ENCODE data around the gene MYL1. TPM values are rescaled to one million over a fixed set of nuclear protein-coding genes. Genes with fewer than 3 reads are reported as not detected.

Gene MYL1
- polyA plus RNA-seq, 1 donor (not counting 4 experiments of a cell fraction or from before 2014, with no cell fraction given) = not detected

DNA sequence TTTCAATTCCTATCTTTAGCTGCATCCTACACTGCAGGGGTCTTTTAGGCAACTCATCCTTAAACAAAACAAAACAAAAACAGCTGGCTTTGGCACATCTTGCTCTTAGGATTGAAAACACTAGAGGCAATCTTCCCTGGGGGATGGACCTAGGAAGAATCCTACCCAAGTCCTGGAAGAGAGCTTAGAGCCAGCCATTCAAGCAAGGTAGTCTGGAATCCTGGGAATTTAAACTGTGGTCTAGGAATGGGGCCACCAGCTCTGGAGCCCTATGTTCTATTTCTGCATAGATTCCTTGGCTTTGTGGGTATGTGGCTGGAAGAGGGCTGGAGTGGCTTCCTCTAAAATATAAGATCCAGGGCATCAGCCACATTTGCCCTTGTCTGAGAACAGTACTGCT lies 27.7 kb downstream of the MYL1 start:
- Histone ChIP-seq H3K4me1 (ENCODE audit: control insufficient read depth, extremely low read depth, insufficient read depth, low read length) (no peaks in the 10 kb centered on the region), H3K9me3 (ENCODE audit: control insufficient read depth, low read depth, low read length) (no peaks in the 10 kb centered on the region), H3K4me3 (ENCODE audit: control insufficient read depth in 2 of 3, extremely low read depth in 1 of 3, insufficient read depth in 2 of 3, low read depth in 1 of 3, low read length in 3 of 3) (no peak overlapping the region), H3K9me1 (ENCODE audit: control insufficient read depth, extremely low read depth, insufficient read depth, low read length) (no peaks in the 10 kb centered on the region), H3K27ac (ENCODE audit: control insufficient read depth, insufficient read depth, low read length) (no peak overlapping the region), H3K27me3 (ENCODE audit: control insufficient read depth, extremely low read depth, insufficient read depth, low read length) (no peaks in the 10 kb centered on the region), H3K79me2 (ENCODE audit: control insufficient read depth, insufficient read depth, low read length) (no peaks in the 10 kb centered on the region), H3K9ac (ENCODE audit: control insufficient read depth, extremely low read depth, insufficient read depth, low read length) (no peak overlapping the region), H3K36me3 (ENCODE audit: control insufficient read depth in 2 of 2, extremely low read depth in 1 of 2, insufficient read depth in 2 of 2, low read length in 2 of 2) (no peaks in the 10 kb centered on the region), H3K4me2 (ENCODE audit: control insufficient read depth, extremely low read depth, insufficient read depth, low read depth, low read length) (no peak overlapping the region), H4K20me1 (ENCODE audit: control insufficient read depth, extremely low read depth, insufficient read depth, low read length) (no peaks in the 10 kb centered on the region), H2AFZ (ENCODE audit: control insufficient read depth, low read length) (no peak overlapping the region)
- FAIRE-seq (no peak), DNase-seq (ENCODE audit: low read depth, low spot score) (no peak)
- dilution Hi-C loops (cut with MboI; ENCODE audit: extremely low pct_ligation_motif_present, low sequenced_read_pairs) = no loop called here
- TF ChIP-seq, protein P1, sequence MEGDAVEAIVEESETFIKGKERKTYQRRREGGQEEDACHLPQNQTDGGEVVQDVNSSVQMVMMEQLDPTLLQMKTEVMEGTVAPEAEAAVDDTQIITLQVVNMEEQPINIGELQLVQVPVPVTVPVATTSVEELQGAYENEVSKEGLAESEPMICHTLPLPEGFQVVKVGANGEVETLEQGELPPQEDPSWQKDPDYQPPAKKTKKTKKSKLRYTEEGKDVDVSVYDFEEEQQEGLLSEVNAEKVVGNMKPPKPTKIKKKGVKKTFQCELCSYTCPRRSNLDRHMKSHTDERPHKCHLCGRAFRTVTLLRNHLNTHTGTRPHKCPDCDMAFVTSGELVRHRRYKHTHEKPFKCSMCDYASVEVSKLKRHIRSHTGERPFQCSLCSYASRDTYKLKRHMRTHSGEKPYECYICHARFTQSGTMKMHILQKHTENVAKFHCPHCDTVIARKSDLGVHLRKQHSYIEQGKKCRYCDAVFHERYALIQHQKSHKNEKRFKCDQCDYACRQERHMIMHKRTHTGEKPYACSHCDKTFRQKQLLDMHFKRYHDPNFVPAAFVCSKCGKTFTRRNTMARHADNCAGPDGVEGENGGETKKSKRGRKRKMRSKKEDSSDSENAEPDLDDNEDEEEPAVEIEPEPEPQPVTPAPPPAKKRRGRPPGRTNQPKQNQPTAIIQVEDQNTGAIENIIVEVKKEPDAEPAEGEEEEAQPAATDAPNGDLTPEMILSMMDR (optimal IDR thresholded peaks at IDR 0.05 in 1 of 3, IDR thresholded peaks at IDR 0.05 in 1 of 3, conservative IDR thresholded peaks at IDR 0.05 in 1 of 3; ENCODE audit: extremely low read depth in 1 of 3, insufficient read depth in 2 of 3, low read length in 3 of 3) = no peak
- no peak for TF ChIP-seq EZH2 (IDR thresholded peaks at IDR 0.05; ENCODE audit: low read length)

DNA sequence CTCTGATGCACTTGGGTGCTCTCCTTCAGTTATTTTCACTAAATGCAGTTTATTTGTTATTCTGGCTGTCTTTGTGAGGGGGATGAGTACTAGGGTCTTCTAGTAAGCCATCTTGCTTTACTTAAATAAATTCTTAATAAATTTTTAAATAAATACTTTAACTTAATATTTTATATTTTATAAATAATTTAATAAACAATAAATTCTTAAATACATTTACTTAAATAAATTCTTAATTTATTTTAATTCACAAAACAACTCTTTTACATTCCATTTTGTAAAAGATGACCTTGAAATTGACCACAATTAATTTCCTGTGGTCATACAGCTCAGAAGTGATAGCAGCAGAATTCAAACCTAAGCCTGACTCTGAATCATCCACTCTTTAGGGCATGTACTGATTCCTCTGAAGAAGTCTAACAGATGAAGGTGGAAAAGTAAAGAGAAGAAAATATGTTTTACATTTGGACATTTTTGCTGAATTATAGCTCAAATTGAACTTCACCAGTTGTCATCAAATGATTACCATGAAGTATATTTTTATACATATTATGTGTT lies 28.8 kb downstream of the MYL1 start:
- no peaks in the 10 kb centered on the region for H4K20me1 ChIP-seq (ENCODE audit: control insufficient read depth, extremely low read depth, insufficient read depth, low read length)
- no peaks in the 10 kb centered on the region for H3K9me1 ChIP-seq (ENCODE audit: control insufficient read depth, extremely low read depth, insufficient read depth, low read length)
- no peak for DNase-seq (ENCODE audit: low read depth, low spot score)
- H3K79me2 ChIP-seq (ENCODE audit: control insufficient read depth, insufficient read depth, low read length) = no peaks in the 10 kb centered on the region
- no peaks in the 10 kb centered on the region for H3K36me3 ChIP-seq (ENCODE audit: control insufficient read depth in 2 of 2, extremely low read depth in 1 of 2, insufficient read depth in 2 of 2, low read length in 2 of 2)
- dilution Hi-C loops (cut with MboI; ENCODE audit: extremely low pct_ligation_motif_present, low sequenced_read_pairs) = no loop called here
- no peak overlapping the region for H3K27ac ChIP-seq (ENCODE audit: control insufficient read depth, insufficient read depth, low read length)
- TF ChIP-seq EZH2 (IDR thresholded peaks at IDR 0.05; ENCODE audit: low read length) = no peak
- TF ChIP-seq, protein P1 (optimal IDR thresholded peaks at IDR 0.05 in 1 of 3, IDR thresholded peaks at IDR 0.05 in 1 of 3, conservative IDR thresholded peaks at IDR 0.05 in 1 of 3; ENCODE audit: extremely low read depth in 1 of 3, insufficient read depth in 2 of 3, low read length in 3 of 3) = no peak
- H3K27me3 ChIP-seq (ENCODE audit: control insufficient read depth, extremely low read depth, insufficient read depth, low read length) = no peaks in the 10 kb centered on the region
- no peak overlapping the region for H3K4me3 ChIP-seq (ENCODE audit: control insufficient read depth in 2 of 3, extremely low read depth in 1 of 3, insufficient read depth in 2 of 3, low read depth in 1 of 3, low read length in 3 of 3)
- no peak for FAIRE-seq
- no peak overlapping the region for H2AFZ ChIP-seq (ENCODE audit: control insufficient read depth, low read length)
- no peaks in the 10 kb centered on the region for H3K9me3 ChIP-seq (ENCODE audit: control insufficient read depth, low read depth, low read length)
- no peaks in the 10 kb centered on the region for H3K4me1 ChIP-seq (ENCODE audit: control insufficient read depth, extremely low read depth, insufficient read depth, low read length)
- H3K4me2 ChIP-seq (ENCODE audit: control insufficient read depth, extremely low read depth, insufficient read depth, low read depth, low read length) = no peak overlapping the region
- H3K9ac ChIP-seq (ENCODE audit: control insufficient read depth, extremely low read depth, insufficient read depth, low read length) = no peak overlapping the region

All from keratinocyte (primary cell).